Epithelial cell of proximal tubule (primary cell): ENCODE results near the gene ANP32B. TPM values are rescaled to one million over a fixed set of nuclear protein-coding genes. Genes with fewer than 3 reads are reported as not detected.

Experiments
- DNase-seq: peaks from one replicate; pipeline ENCODE4 v3.0.0-alpha.2; 2011; ENCODE audit warnings: low read depth
- H3K4me3 ChIP-seq: 2 replicates; pipeline ENCODE4 v1.5.1; 2011; ENCODE audit warnings: low read depth, mild to moderate bottlenecking, low read length
- CTCF ChIP-seq: conservative IDR thresholded peaks from 2 replicates; pipeline ENCODE4 v1.5.1; 2012; ENCODE audit warnings: low read depth, mild to moderate bottlenecking, low read length
- total RNA-seq: library from RNA; depleted of rRNA; stranded (reverse); fragments of >200 nt; gene quantifications from 2 replicates; pipeline ENCODE4 v1.2.3, GENCODE V29; 2015

ANP32B gene
- total RNA-seq, 1 donor from 2014 or later, result 35.8 TPM

- DNase-seq, result no peak
- no peak for TF ChIP-seq CTCF
- peak overlapping the region; percentile 91 for H3K4me3 ChIP-seq
Observed at GRCh38 chr9:97984188-97985057, 1.3 kb downstream of the ANP32B start.

GRCh38 chr9:97985058-97985861, 2.1 kb downstream of the ANP32B start:
- peak overlapping the region; percentile 91 for H3K4me3 ChIP-seq
- no peak for DNase-seq
- TF ChIP-seq CTCF, result no peak

- DNase-seq, result no peak
- TF ChIP-seq CTCF, result no peak
- H3K4me3 ChIP-seq, result no peak overlapping the region
Observed at GRCh38 chr9:97987487-97987886, 4.3 kb downstream of the ANP32B start.

GRCh38 chr9:97990259-97990658, 7.1 kb downstream of the ANP32B start:
- H3K4me3 ChIP-seq, result no peak overlapping the region
- peak; percentile 22 for DNase-seq
- TF ChIP-seq CTCF, result peak; percentile 36

DNA sequence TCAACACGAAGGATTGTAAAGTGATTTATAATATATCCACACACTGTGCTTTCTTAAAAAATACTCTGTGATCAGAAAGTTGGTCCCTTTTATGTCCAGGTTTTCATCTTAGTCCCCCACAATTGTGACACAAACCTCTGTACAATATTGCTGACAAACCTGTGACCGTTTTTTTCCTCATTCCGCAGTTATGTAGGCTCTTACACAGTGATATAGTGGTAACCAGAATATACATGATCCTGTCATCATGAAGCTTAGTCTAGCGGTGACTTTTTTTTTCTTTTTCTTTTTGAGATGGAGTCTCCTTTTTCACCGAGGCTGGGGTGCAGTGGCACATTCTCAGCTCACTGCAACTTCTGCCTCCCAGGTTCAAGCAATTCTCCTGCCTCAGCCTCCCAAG, 8.7 kb downstream of the ANP32B start:
- H3K4me3 ChIP-seq, result no peak overlapping the region
- TF ChIP-seq CTCF, result no peak
- DNase-seq, result no peak

GRCh38 chr9:97992219-97992618, 9.1 kb downstream of the ANP32B start:
- no peak for TF ChIP-seq CTCF
- H3K4me3 ChIP-seq, result no peak overlapping the region
- no peak for DNase-seq
